ENCODE results near the gene UBAC2. TPM values are rescaled to one million over a fixed set of nuclear protein-coding genes. Genes with fewer than 3 reads are reported as not detected.

UBAC2 gene
- total and polyA plus RNA-seq, 2 of the 8 experiments (the other 6 are each of a cell fraction or from before 2014, with no cell fraction given), result 75.9 to 76.9 TPM

DNA sequence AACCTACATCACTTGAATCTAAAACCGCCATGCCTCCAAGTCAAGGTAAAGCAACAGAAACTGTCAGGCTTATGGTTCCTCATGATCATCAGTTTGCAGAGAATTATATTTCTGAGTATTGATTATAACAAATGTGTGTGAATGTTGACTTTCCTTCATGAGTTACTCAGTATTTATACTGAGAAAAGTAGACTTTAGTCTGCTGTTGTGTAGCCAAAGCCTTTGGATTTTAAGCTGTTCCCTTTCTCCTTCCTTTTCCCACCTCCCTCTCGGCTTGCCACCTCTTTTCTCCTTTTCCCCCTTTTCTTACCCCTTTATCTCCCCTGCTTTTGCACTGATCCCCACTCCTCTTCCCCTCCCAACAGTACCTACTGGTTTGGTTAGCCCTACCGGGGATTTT, 78.2 kb downstream of the UBAC2 start:
- POLR2A ChIA-PET (ENCODE audit: partially characterized antibody), result no interaction called here
- TF ChIP-seq, protein P1, sequence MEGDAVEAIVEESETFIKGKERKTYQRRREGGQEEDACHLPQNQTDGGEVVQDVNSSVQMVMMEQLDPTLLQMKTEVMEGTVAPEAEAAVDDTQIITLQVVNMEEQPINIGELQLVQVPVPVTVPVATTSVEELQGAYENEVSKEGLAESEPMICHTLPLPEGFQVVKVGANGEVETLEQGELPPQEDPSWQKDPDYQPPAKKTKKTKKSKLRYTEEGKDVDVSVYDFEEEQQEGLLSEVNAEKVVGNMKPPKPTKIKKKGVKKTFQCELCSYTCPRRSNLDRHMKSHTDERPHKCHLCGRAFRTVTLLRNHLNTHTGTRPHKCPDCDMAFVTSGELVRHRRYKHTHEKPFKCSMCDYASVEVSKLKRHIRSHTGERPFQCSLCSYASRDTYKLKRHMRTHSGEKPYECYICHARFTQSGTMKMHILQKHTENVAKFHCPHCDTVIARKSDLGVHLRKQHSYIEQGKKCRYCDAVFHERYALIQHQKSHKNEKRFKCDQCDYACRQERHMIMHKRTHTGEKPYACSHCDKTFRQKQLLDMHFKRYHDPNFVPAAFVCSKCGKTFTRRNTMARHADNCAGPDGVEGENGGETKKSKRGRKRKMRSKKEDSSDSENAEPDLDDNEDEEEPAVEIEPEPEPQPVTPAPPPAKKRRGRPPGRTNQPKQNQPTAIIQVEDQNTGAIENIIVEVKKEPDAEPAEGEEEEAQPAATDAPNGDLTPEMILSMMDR (IDR thresholded peaks at IDR 0.05; ENCODE audit: control extremely low read depth in 1 of 3, insufficient read depth in 1 of 3, low read depth in 1 of 3, low read length in 3 of 3), result no peak
- TF ChIP-seq KDM5A (IDR thresholded peaks at IDR 0.05; ENCODE audit: low read length), result no peak
- TF ChIP-seq POU5F1 (IDR thresholded peaks at IDR 0.05; ENCODE audit: low read depth, low read length), result no peak
- TF ChIP-seq RAD21 (IDR thresholded peaks at IDR 0.05 in 1 of 2, conservative IDR thresholded peaks at IDR 0.05 in 1 of 2; ENCODE audit: low read depth in 2 of 2, low read length in 2 of 2), result no peak
- no peak for TF ChIP-seq POLR2AphosphoS5 (IDR thresholded peaks at IDR 0.05; ENCODE audit: low read depth, low read length)
- TF ChIP-seq KDM1A (IDR thresholded peaks at IDR 0.05; ENCODE audit: borderline replicate concordance, low read length), result no peak
- no peak for TF ChIP-seq CEBPB (IDR thresholded peaks at IDR 0.05; ENCODE audit: low read depth, low read length)
- TF ChIP-seq TCF12 (IDR thresholded peaks at IDR 0.05; ENCODE audit: low read depth, low read length), result no peak
- no peak for TF ChIP-seq MAFK (IDR thresholded peaks at IDR 0.05; ENCODE audit: low read depth, low read length)
- TF ChIP-seq POLR2A (IDR thresholded peaks at IDR 0.05; ENCODE audit: control extremely low read depth in 1 of 2, low read depth in 2 of 2, low read length in 2 of 2), result no peak
- no peak for TF ChIP-seq RBBP5 (IDR thresholded peaks at IDR 0.05; ENCODE audit: borderline replicate concordance, low read depth, low read length)
- TF ChIP-seq CHD1 (IDR thresholded peaks at IDR 0.05; ENCODE audit: low read depth, low read length), result no peak
- TF ChIP-seq EGR1 (IDR thresholded peaks at IDR 0.05; ENCODE audit: borderline replicate concordance, low read depth, low read length), result no peak

More for the DNA sequence above, 78.2 kb downstream of the UBAC2 start:
- peaks cover 7 to 9% of the 10 kb centered on the region in 2 experiments for H4K20me1 ChIP-seq (replicated peaks in 1 of 2; ENCODE audit: control insufficient read depth in 1 of 2, insufficient read depth in 2 of 2, low read length in 2 of 2)
- 89% methylated on average over 3 of the region's 3 CpGs; no CpG with 5 or more reads in 1 of the 2 experiments for WGBS, 2 experiments (ENCODE audit: extremely low coverage in 1 of 2, insufficient coverage in 1 of 2, insufficient read length in 1 of 2, insufficient replicate concordance in 2 of 2, low coverage in 1 of 2, low lambda C conversion rate in 2 of 2, missing lambda C conversion rate in 1 of 2)
- no peak overlapping the region for H4K91ac ChIP-seq (replicated peaks; ENCODE audit: insufficient read length, low read length)
- H4K8ac ChIP-seq (ENCODE audit: extremely low read depth, insufficient read depth, low read length), result no peak overlapping the region
- no peak overlapping the region for H3K23ac ChIP-seq (ENCODE audit: insufficient read length)
- no peak overlapping the region for H2AFZ ChIP-seq (ENCODE audit: low read length)
- 0 out of 4 replicates have a peak, but pooled peaks cover 0 to 4% of the 10 kb centered on the region in 2 experiments for H3K79me2 ChIP-seq (ENCODE audit: control insufficient read depth in 1 of 2, insufficient read depth in 2 of 2, low read length in 2 of 2)
- H2BK15ac ChIP-seq (ENCODE audit: low read length), result no peak overlapping the region
- CTCF ChIA-PET (ENCODE audit: partially characterized antibody), result interaction anchor here (0.7 to 0.9 kb wide), 2 partner anchors 9 to 13 kb away, joined by 3 read pairs; no protein-coding TSS in a partner anchor
- no peak overlapping the region for H3K4ac ChIP-seq (replicated peaks; ENCODE audit: insufficient read length, low read depth, low read length)
- peaks cover 0 to 13% (median 4%) of the 10 kb centered on the region in 4 experiments; a peak in 5 of 7 replicates for H3K4me1 ChIP-seq (replicated peaks in 1 of 4; ENCODE audit: control insufficient read depth in 3 of 4, insufficient read depth in 4 of 4, low read length in 3 of 4)
- no peak overlapping the region for H3K9ac ChIP-seq (replicated peaks in 1 of 4; ENCODE audit: extremely low read depth in 1 of 4, low read depth in 3 of 4, low read length in 3 of 4)
- H2BK120ac ChIP-seq (replicated peaks; ENCODE audit: low read depth, low read length), result no peak overlapping the region
- no peaks in the 10 kb centered on the region; the same call in 1 of the 2 replicates for H3K79me1 ChIP-seq (ENCODE audit: low read depth, low read length)
- no peaks in the 10 kb centered on the region; a peak in 1 of 8 replicates for H3K36me3 ChIP-seq (ENCODE audit: control insufficient read depth in 2 of 4, insufficient read depth in 4 of 4, low read length in 3 of 4)
- no peak overlapping the region for H4K5ac ChIP-seq (ENCODE audit: insufficient read length, low read depth, low read length)
- H2BK20ac ChIP-seq (ENCODE audit: low read length), result no peak overlapping the region
- no peaks in the 10 kb centered on the region for H3K23me2 ChIP-seq (ENCODE audit: low read depth, low read length)
- no peak for FAIRE-seq
- no peak overlapping the region for H3K27ac ChIP-seq (ENCODE audit: low read depth, low read length)
- no peak for DNase-seq (ENCODE audit: low read depth in 1 of 2, low spot score in 2 of 2)
- no peak overlapping the region for H3K4me2 ChIP-seq (ENCODE audit: insufficient read depth in 1 of 2, low read depth in 2 of 2, low read length in 2 of 2)
- H3K27me3 ChIP-seq (replicated peaks in 1 of 4; ENCODE audit: control insufficient read depth in 3 of 4, extremely low read depth in 1 of 4, insufficient read depth in 3 of 4, low read length in 3 of 4), result no peaks in the 10 kb centered on the region
- H3K14ac ChIP-seq (ENCODE audit: insufficient read length), result no peak overlapping the region
- no peak overlapping the region for H3K18ac ChIP-seq (ENCODE audit: extremely low read depth, low read length)
- no peak overlapping the region for H2BK12ac ChIP-seq (ENCODE audit: low read depth, low read length)
- H3K56ac ChIP-seq (replicated peaks; ENCODE audit: insufficient read length, low read depth, low read length), result no peak overlapping the region
- H2BK5ac ChIP-seq (ENCODE audit: low read depth, low read length), result no peak overlapping the region
- no peak overlapping the region for H2AK5ac ChIP-seq (ENCODE audit: low read depth, low read length)
- no peak overlapping the region for H3K4me3 ChIP-seq (ENCODE audit: extremely low read depth in 1 of 4, insufficient read depth in 2 of 4, low read depth in 3 of 4, low read length in 4 of 4)
- no peaks in the 10 kb centered on the region for H3K9me3 ChIP-seq (ENCODE audit: insufficient read depth in 2 of 2, low read depth in 1 of 2, low read length in 1 of 2)
